Neural crest cell (in vitro differentiated cells): Measurements from ENCODE around the gene ATG12. TPM values are rescaled to one million over a fixed set of nuclear protein-coding genes. Genes with fewer than 3 reads are reported as not detected.

Experiments used
- DNase-seq: peaks from one replicate; pipeline ENCODE4 v3.0.0; 2021; ENCODE audit warnings: low read depth, mixed read lengths, low spot score
- H3K27ac Mint-ChIP-seq: one replicate; pipeline ENCODE4 v1.8.0; 2021; ENCODE audit warnings: mild to moderate bottlenecking, mixed read lengths; ENCODE audit not compliant: unreplicated experiment
- H3K27me3 Mint-ChIP-seq: 2 replicates; pipeline ENCODE4 v1.8.0; 2021; ENCODE audit warnings: low read depth, mild to moderate bottlenecking, mixed read lengths
- H3K36me3 Mint-ChIP-seq: 2 replicates; pipeline ENCODE4 v1.8.0; 2021; ENCODE audit warnings: low read depth, mild to moderate bottlenecking, mixed read lengths
- H3K4me1 Mint-ChIP-seq: 2 replicates; pipeline ENCODE4 v1.8.0; 2021; ENCODE audit warnings: mixed read lengths
- H3K4me3 Mint-ChIP-seq: one replicate; pipeline ENCODE4 v1.8.0; 2021; ENCODE audit warnings: mild to moderate bottlenecking, mixed read lengths
- H3K9me3 Mint-ChIP-seq: 2 replicates; pipeline ENCODE4 v1.8.0; 2021; ENCODE audit warnings: mixed read lengths
- total RNA-seq: library from RNA; stranded (reverse); gene quantifications from 2 replicates; pipeline ENCODE4 v1.2.1, GENCODE V29; 2021
- TF ChIP-seq, protein P1 (sequence below): fragments of 200-600 bp; sonication (generic); conservative IDR thresholded peaks from 2 replicates; pipeline ENCODE4 v1.5.0; 2021; ENCODE audit warnings: antibody characterized with exemption, mild to moderate bottlenecking

The ATG12 gene
- total RNA-seq, 1 donor from 2014 or later: 56.3 TPM

- H3K27me3 Mint-ChIP-seq: no peaks in the 10 kb centered on the region
- H3K4me1 Mint-ChIP-seq: no peaks in the 10 kb centered on the region
- TF ChIP-seq, protein P1, sequence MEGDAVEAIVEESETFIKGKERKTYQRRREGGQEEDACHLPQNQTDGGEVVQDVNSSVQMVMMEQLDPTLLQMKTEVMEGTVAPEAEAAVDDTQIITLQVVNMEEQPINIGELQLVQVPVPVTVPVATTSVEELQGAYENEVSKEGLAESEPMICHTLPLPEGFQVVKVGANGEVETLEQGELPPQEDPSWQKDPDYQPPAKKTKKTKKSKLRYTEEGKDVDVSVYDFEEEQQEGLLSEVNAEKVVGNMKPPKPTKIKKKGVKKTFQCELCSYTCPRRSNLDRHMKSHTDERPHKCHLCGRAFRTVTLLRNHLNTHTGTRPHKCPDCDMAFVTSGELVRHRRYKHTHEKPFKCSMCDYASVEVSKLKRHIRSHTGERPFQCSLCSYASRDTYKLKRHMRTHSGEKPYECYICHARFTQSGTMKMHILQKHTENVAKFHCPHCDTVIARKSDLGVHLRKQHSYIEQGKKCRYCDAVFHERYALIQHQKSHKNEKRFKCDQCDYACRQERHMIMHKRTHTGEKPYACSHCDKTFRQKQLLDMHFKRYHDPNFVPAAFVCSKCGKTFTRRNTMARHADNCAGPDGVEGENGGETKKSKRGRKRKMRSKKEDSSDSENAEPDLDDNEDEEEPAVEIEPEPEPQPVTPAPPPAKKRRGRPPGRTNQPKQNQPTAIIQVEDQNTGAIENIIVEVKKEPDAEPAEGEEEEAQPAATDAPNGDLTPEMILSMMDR: no peak
- no peak overlapping the region for H3K27ac Mint-ChIP-seq
- H3K36me3 Mint-ChIP-seq: peaks cover 24% of the 10 kb centered on the region
- H3K9me3 Mint-ChIP-seq: peaks cover 2% of the 10 kb centered on the region
- DNase-seq: no peak
- H3K4me3 Mint-ChIP-seq: no peak overlapping the region
Measured at GRCh38 chr5:115873392-115873791, 32.0 kb upstream of the ATG12 start.

DNA sequence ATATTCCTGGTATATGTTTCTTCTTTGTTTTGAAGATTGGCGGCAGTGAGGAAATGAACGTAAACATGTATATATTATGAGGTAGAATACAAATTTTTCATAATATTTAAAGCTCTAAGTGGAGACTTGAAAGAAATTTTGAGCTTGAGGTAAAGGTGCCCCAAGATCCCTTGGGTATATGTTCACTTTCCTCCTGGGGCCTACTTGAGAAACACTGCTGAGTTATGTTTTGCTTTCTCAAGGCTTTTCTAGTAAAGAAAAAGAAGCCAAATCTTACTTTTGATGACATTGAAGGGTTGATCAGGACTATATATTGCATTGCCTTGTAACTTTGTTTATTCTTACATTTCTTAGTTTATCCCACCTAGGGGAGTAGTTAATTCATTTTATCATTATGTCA lies 31.1 kb upstream of the ATG12 start:
- Mint-ChIP-seq H3K4me1 (no peaks in the 10 kb centered on the region), H3K36me3 (peaks cover 16% of the 10 kb centered on the region), H3K4me3 (no peak overlapping the region), H3K27me3 (no peaks in the 10 kb centered on the region), H3K9me3 (no peaks in the 10 kb centered on the region), H3K27ac (no peak overlapping the region)
- no peak for DNase-seq
- TF ChIP-seq, protein P1: no peak

DNA sequence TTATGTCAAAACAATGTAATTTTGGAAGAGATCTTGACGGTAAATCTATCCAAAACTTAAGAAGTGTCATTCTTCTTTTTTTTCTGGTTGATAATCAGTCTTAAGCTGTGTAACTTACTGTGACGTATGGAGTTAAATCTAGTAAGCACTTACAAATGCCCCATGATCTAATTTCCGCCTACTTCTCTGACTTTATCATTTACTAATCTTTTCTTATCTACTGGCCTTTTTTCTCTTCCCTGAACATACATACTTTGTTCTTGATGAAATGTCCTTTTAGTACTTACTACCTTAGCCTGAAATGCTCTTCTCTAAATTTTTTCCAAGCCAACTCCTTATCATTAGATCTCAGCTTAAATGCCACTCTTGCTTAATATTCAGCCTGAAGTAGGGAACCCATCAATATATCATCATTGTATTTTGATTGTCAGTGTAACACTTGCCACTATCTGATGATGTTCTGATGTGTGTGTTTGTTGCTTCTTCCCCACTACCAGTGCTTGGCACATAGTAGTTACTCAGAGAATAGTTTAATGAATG lies 28.0 kb upstream of the ATG12 start:
- Mint-ChIP-seq H3K27ac (peak overlapping the region; percentile 13), H3K4me1 (no peaks in the 10 kb centered on the region), H3K4me3 (no peak overlapping the region), H3K27me3 (no peaks in the 10 kb centered on the region), H3K9me3 (no peaks in the 10 kb centered on the region), H3K36me3 (peaks cover 7% of the 10 kb centered on the region)
- TF ChIP-seq, protein P1: no peak
- no peak for DNase-seq

DNA sequence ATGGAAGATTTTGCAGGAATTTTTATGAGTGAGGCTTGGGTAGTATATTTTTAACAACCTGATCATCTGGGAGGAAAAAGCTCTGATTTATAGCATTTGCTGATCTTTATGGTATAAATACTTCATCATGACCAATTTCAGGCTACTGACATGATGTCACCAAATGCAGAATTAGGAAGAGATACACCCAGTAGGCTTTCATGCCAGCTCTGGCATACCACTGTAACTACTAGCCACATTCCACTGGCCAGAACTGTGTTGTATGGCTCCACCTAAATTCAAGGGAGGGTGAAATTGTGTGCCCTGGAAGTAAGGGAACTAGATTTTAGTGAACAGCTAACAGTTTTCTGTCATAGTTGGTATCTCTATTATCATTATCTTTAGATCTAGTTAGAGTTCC lies 18.0 kb upstream of the ATG12 start:
- Mint-ChIP-seq H3K27ac (no peak overlapping the region), H3K4me1 (peaks cover 19% of the 10 kb centered on the region), H3K27me3 (no peaks in the 10 kb centered on the region), H3K9me3 (peaks cover 3% of the 10 kb centered on the region), H3K36me3 (peaks cover 7% of the 10 kb centered on the region), H3K4me3 (no peak overlapping the region)
- no peak for DNase-seq
- TF ChIP-seq, protein P1: no peak

DNA sequence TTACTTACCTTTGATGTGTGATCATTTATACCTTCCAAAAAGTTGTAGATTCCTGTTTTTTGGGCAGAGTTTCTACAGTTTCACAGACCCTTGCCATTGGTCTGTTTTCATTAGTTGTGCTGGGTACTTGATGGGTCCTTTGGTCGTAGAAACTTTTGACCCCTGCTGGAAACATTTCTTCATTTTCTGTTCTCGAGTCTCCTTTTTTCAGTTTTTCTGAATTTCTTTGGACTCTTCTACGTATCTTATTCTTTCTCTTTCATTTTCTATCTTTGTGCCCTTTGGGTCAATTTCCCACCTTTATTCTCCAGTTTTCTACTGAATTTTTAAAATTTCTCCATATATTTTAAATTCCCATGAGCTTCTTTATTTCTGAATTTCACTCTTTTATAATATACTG lies 17.0 kb upstream of the ATG12 start:
- Mint-ChIP-seq H3K4me1 (peaks cover 19% of the 10 kb centered on the region), H3K27me3 (no peaks in the 10 kb centered on the region), H3K36me3 (peaks cover 12% of the 10 kb centered on the region), H3K9me3 (peaks cover 9% of the 10 kb centered on the region), H3K4me3 (no peak overlapping the region), H3K27ac (no peak overlapping the region)
- DNase-seq: no peak
- TF ChIP-seq, protein P1: no peak
